ENCODE measurements around the gene SRSF4. TPM values are rescaled to one million over a fixed set of nuclear protein-coding genes. Genes with fewer than 3 reads are reported as not detected.
A peak's percentile ranks its signal among the peaks of the same experiment; 100 is the strongest.

SRSF4 gene
- total and polyA plus RNA-seq, 9 of the 15 experiments (the other 6 are each of a cell fraction or from before 2014, with no cell fraction given) = 15.9 to 132 (median 82.0) TPM

DNA sequence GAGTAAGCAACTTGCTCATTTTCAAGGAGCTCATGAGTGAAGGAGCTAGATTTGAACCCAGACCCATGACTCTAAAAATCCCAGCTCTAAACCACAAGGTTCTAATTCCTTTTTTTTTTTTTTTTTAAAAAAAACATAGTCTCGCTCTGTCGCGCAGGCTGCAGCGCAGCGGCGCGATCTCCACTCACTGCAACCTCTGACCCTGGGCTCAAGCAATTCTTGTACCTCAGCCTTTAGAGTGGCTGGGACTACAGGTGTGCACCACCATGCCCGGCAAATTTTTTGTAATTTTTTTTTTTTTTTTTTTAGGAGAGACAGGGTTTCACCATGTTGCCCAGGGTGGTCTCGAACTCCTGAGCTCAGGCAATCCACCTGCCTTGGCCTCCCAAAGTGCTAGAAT, 13.8 kb downstream of the SRSF4 start:
- Histone ChIP-seq H3K4me1 (replicated peaks in 1 of 2; ENCODE audit: control insufficient read depth in 2 of 2, insufficient read depth in 2 of 2, low read length in 2 of 2) (peaks cover 3% of the 10 kb centered on the region in 2 experiments; a peak in 3 of 5 replicates), H4K20me1 (replicated peaks; ENCODE audit: control insufficient read depth, insufficient read depth, low read length) (peaks cover 42% of the 10 kb centered on the region), H3K9me3 (replicated peaks; ENCODE audit: control insufficient read depth, insufficient read depth, low read depth, low read length) (no peaks in the 10 kb centered on the region), H3K27me3 (ENCODE audit: control insufficient read depth in 2 of 2, insufficient read depth in 2 of 2, low read length in 2 of 2) (no peaks in the 10 kb centered on the region), H3K9ac (ENCODE audit: insufficient read depth in 1 of 2, low read depth in 2 of 2, low read length in 2 of 2) (no peak overlapping the region), H3K36me3 (ENCODE audit: control insufficient read depth, insufficient read depth, low read length) (peaks cover 100% of the 10 kb centered on the region), H3K4me3 (no peak overlapping the region), H3K9me1 (ENCODE audit: control insufficient read depth, insufficient read depth, low read length) (no peaks in the 10 kb centered on the region), H3K79me2 (ENCODE audit: control insufficient read depth, insufficient read depth, low read length) (peaks cover 99% of the 10 kb centered on the region), H3K4me2 (ENCODE audit: insufficient read depth, low read length) (no peak overlapping the region), H2AFZ (ENCODE audit: low read depth, low read length) (no peak overlapping the region), H3K27ac (ENCODE audit: extremely low read depth, low read depth, low read length) (no peak overlapping the region)
- ChIA-PET CTCF (ENCODE audit: low intra/inter-chr PET ratio) (no interaction called here), POLR2A (interaction anchor here (1.0 to 14.0 kb wide), 4 partner anchors 11 to 34 kb away, joined by 4 to 129 read pairs (median 29); partner anchors contain the start of gene SRSF4)
- 95% methylated on average over 9 of the region's 9 CpGs for WGBS (ENCODE audit: insufficient coverage, low coverage, missing lambda C conversion rate)
- no TSS peak for BruUV-seq (replicated peaks)
- in situ Hi-C loops (cut with MboI) = no loop called here
- intact Hi-C loops (cut with micrococcal nuclease) = no loop called here
- TF ChIP-seq, protein P1, sequence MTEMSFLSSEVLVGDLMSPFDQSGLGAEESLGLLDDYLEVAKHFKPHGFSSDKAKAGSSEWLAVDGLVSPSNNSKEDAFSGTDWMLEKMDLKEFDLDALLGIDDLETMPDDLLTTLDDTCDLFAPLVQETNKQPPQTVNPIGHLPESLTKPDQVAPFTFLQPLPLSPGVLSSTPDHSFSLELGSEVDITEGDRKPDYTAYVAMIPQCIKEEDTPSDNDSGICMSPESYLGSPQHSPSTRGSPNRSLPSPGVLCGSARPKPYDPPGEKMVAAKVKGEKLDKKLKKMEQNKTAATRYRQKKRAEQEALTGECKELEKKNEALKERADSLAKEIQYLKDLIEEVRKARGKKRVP (CRISPR knock-in tag; IDR thresholded peaks at IDR 0.05) = no peak
- TF ChIP-seq, protein P2, sequence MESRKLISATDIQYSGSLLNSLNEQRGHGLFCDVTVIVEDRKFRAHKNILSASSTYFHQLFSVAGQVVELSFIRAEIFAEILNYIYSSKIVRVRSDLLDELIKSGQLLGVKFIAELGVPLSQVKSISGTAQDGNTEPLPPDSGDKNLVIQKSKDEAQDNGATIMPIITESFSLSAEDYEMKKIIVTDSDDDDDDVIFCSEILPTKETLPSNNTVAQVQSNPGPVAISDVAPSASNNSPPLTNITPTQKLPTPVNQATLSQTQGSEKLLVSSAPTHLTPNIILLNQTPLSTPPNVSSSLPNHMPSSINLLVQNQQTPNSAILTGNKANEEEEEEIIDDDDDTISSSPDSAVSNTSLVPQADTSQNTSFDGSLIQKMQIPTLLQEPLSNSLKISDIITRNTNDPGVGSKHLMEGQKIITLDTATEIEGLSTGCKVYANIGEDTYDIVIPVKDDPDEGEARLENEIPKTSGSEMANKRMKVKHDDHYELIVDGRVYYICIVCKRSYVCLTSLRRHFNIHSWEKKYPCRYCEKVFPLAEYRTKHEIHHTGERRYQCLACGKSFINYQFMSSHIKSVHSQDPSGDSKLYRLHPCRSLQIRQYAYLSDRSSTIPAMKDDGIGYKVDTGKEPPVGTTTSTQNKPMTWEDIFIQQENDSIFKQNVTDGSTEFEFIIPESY (CRISPR knock-in tag; IDR thresholded peaks at IDR 0.05) = peak; percentile 51; the same call in 1 of the 2 replicates
- no peak for FAIRE-seq
- DNase-seq (ENCODE audit: extremely low read depth in 1 of 4, low spot score in 3 of 4) = no peak
- no peak for ATAC-seq

Measured in K562 (cell line).